SK-N-MC (cell line): ENCODE results near the gene NEK1.

Source experiments
- EZH2 ChIP-seq: fragments of 200-600 bp; sonication (generic); IDR thresholded peaks from one replicate; pipeline ENCODE4 v1.6.1; 2017; ENCODE audit warnings: antibody characterized with exemption
- POLR2AphosphoS5 ChIP-seq: IDR thresholded peaks from 2 replicates; pipeline ENCODE4 v1.6.1; 2012; ENCODE audit warnings: mild to moderate bottlenecking, low read depth, low read length, borderline replicate concordance

DNA sequence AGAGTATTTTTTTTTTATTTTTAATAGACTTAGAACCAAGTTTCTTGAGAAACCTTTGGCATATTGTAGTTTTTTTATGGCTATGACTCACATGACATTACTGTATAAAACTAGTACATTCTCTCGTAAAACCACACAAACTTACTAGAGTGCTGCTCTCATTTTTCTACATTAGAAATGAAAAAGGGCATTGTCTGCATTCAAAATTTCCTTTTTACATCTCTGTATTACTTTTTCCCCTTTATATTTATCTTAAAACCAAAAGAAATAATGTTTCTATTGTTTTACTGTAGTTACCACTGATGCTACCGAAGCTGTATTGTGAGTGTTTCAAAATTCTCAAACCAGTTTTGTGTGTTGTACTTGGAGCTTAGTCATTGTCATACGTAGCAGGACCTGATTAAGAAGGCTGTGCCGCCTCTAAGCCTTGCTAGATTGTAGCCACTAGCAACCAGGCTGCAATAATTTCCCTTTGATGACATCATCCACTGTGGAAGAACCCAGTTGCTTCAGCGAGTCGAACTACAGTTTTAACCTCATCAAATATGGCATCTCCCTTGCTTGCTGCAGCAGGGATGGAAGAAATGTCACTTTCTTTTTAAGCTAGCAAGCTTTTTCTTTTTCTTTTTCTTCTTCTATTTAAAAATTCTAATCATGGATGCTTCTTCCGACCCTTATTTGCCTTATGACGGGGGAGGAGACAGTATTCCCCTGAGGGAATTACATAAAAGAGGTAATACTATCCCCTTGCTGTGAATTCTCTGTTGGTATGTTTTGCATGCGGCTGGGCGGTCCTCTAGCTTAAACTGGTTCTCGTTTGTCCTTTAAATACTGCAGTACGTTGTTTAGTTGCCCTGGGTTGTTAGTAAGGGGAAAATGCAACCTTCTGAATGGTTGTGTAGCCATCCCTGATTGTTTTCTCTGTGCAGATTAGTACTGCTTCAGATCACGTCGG, 47.6 kb upstream of the NEK1 start:
- no peak for TF ChIP-seq EZH2
- peak; percentile 50; the same call in 1 of the 2 replicates for TF ChIP-seq POLR2AphosphoS5
